OCI-LY7 (cell line): ENCODE results near the gene RABL2A. TPM values are rescaled to one million over a fixed set of nuclear protein-coding genes. Genes with fewer than 3 reads are reported as not detected.
A peak's percentile ranks its signal among the peaks of the same experiment; 100 is the strongest.
"Not testable (repeated sequence)": the region's sequence is repeated elsewhere in the genome, so short reads cannot be mapped to it uniquely, and the experiment has no call there.

Experiments used
- BruUV-seq: library from RNA; stranded (reverse); fragments of 400-500 nt; replicated peaks from 2 replicates; lab custom pipeline; 2021; lab: Mats Ljungman, UMichigan
- CTCF ChIA-PET: fragments of 300-600 bp; sonication (Branson Sonifier 250); formaldehyde crosslinking; loops from one replicate; lab custom pipeline; 2022; ENCODE audit warnings: antibody characterized with exemption; ENCODE audit not compliant: unreplicated experiment; lab: Charles Lee
- POLR2A ChIA-PET: fragments of 300-600 bp; sonication (Branson Sonifier 250); formaldehyde crosslinking; loops from one replicate; lab custom pipeline; 2022; ENCODE audit warnings: antibody characterized with exemption; lab: Charles Lee
- DNase-seq: peaks from one replicate; pipeline ENCODE4 v3.0.0-alpha.2; 2015; ENCODE audit warnings: low spot score
- H2AFZ ChIP-seq: fragments of 200-600 bp; sonication (generic), shearing (Covaris generic); 2 replicates; pipeline ENCODE4 v1.6.1; 2014; ENCODE audit warnings: mild to moderate bottlenecking, antibody characterized with exemption, low read length, moderate library complexity
- H3K27ac ChIP-seq: fragments of 200-600 bp; sonication (generic); 2 replicates; pipeline ENCODE4 v1.5.1; 2014; ENCODE audit warnings: mixed run types, low read depth, mild to moderate bottlenecking, moderate library complexity, low read length, inconsistent platforms; ENCODE audit not compliant: poor library complexity, severe bottlenecking
- H3K36me3 ChIP-seq: fragments of 200-600 bp; sonication (generic); 2 replicates; pipeline ENCODE4 v1.6.1; 2014; ENCODE audit warnings: mild to moderate bottlenecking, antibody characterized with exemption, low read length, moderate library complexity, mixed read lengths; ENCODE audit not compliant: insufficient read depth
- H3K4me1 ChIP-seq: fragments of 200-600 bp; sonication (generic); 2 replicates; pipeline ENCODE4 v1.5.1; 2014; ENCODE audit warnings: mild to moderate bottlenecking, low read length; ENCODE audit not compliant: insufficient read depth, poor library complexity, severe bottlenecking
- H3K4me2 ChIP-seq: fragments of 200-600 bp; sonication (generic); 2 replicates; pipeline ENCODE4 v1.6.1; 2014; ENCODE audit warnings: mild to moderate bottlenecking, low read length
- H3K4me3 ChIP-seq: fragments of 200-600 bp; sonication (generic); 2 replicates; pipeline ENCODE4 v1.5.1; 2014; ENCODE audit warnings: mild to moderate bottlenecking, low read depth, low read length; ENCODE audit not compliant: poor library complexity, severe bottlenecking
- H3K79me2 ChIP-seq: fragments of 200-600 bp; sonication (generic); 2 replicates; pipeline ENCODE4 v1.6.1; 2016; ENCODE audit warnings: low read depth, mild to moderate bottlenecking, low read length, moderate library complexity, mixed read lengths; ENCODE audit not compliant: insufficient read depth
- H3K9me2 ChIP-seq: fragments of 200-600 bp; sonication (generic); 2 replicates; pipeline ENCODE4 v1.6.1; 2016; ENCODE audit warnings: mild to moderate bottlenecking, low read length, mixed read lengths; ENCODE audit not compliant: insufficient read depth
- H3K9me3 ChIP-seq: fragments of 200-600 bp; sonication (generic); 2 replicates; pipeline ENCODE4 v1.6.1; 2014; ENCODE audit warnings: mild to moderate bottlenecking, mixed run types, low read length, mixed read lengths
- H4K20me1 ChIP-seq: fragments of 200-600 bp; sonication (generic); 2 replicates; pipeline ENCODE4 v1.6.1; 2014; ENCODE audit warnings: mild to moderate bottlenecking, antibody characterized with exemption, low read length, moderate library complexity, mixed read lengths; ENCODE audit not compliant: insufficient read depth
- EZH2phosphoT487 ChIP-seq: fragments of 200-600 bp; sonication (generic); IDR thresholded peaks from 2 replicates; pipeline ENCODE4 v1.6.1; 2018; ENCODE audit warnings: low read depth, borderline replicate concordance, mild to moderate bottlenecking, mixed run types, antibody characterized with exemption, low read length, moderate library complexity, mixed read lengths
- intact Hi-C: fragments of 100-400 bp; cut with micrococcal nuclease; formaldehyde crosslinking; loops from one replicate; pipeline ENCODE4 v1.10.0; 2022; ENCODE audit not compliant: unreplicated experiment
- microRNA-seq: library from miRNA; unstranded; fragments of <30 nt; microRNA quantifications from one replicate; pipeline ENCODE4 v1.2.0, GENCODE V29; 2022; ENCODE audit warnings: borderline replicate concordance
- small RNA-seq: library from RNA; depleted of rRNA; stranded (forward); fragments of <200 nt; gene quantifications from one replicate; pipeline ENCODE3, GENCODE V24; 2014
- total RNA-seq, 2 experiments: library from RNA; depleted of rRNA in 1 of 2; stranded (reverse); fragments of >200 nt in 1 of 2; shearing (Covaris generic) in 1 of 2; gene quantifications; 2 replicates each; pipeline ENCODE4 v1.2.3, GENCODE V29; 2014 to 2022
- TF ChIP-seq, protein P1 (sequence below): fragments of 200-600 bp; sonication (generic); conservative IDR thresholded peaks from 2 replicates; pipeline ENCODE4 v1.5.1; 2014; ENCODE audit warnings: mild to moderate bottlenecking, antibody characterized with exemption, low read length, moderate library complexity, mixed read lengths

RABL2A gene
- total RNA-seq, 2 experiments from 2014 or later = 25.8 to 26.3 TPM

DNA sequence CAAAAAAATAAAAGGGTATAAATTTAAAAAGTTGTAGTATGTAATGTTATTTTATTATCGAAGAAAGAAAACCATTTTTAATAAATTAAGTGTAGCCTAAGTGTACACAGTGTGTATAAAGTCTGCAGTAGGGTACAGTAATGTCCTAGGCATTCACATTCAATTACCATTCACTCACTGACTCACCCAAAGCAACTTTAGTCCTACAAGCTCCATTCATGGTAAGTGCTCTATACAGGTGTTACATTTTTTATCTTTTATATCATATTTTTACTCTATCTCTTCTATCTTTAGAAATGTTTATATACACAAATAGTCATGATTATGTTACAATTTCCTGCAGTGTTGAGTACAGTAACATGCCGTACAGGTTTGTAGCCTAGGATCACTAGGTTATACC lies 59.5 kb downstream of the RABL2A start:
- Histone ChIP-seq H3K9me2 (no peaks in the 10 kb centered on the region), H4K20me1 (no peaks in the 10 kb centered on the region), H3K4me1 (no peaks in the 10 kb centered on the region), H3K9me3 (no peaks in the 10 kb centered on the region), H3K27ac (no peak overlapping the region), H3K4me3 (no peak overlapping the region), H3K36me3 (no peaks in the 10 kb centered on the region), H2AFZ (0 out of 2 replicates have a peak overlapping the region, but pooled peaks have one; percentile 9), H3K79me2 (no peaks in the 10 kb centered on the region), H3K4me2 (no peak overlapping the region)
- ChIA-PET POLR2A (interaction anchor here (1.8 kb wide), 1 partner anchor 14 kb away, joined by 5 read pairs; no protein-coding TSS in a partner anchor), CTCF (no interaction called here)
- TF ChIP-seq, protein P1, sequence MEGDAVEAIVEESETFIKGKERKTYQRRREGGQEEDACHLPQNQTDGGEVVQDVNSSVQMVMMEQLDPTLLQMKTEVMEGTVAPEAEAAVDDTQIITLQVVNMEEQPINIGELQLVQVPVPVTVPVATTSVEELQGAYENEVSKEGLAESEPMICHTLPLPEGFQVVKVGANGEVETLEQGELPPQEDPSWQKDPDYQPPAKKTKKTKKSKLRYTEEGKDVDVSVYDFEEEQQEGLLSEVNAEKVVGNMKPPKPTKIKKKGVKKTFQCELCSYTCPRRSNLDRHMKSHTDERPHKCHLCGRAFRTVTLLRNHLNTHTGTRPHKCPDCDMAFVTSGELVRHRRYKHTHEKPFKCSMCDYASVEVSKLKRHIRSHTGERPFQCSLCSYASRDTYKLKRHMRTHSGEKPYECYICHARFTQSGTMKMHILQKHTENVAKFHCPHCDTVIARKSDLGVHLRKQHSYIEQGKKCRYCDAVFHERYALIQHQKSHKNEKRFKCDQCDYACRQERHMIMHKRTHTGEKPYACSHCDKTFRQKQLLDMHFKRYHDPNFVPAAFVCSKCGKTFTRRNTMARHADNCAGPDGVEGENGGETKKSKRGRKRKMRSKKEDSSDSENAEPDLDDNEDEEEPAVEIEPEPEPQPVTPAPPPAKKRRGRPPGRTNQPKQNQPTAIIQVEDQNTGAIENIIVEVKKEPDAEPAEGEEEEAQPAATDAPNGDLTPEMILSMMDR = no peak
- no peak for TF ChIP-seq EZH2phosphoT487
- intact Hi-C loops = no loop called here
- no peak for DNase-seq
- BruUV-seq = no TSS peak

- H3K27ac ChIP-seq, H3K4me1 ChIP-seq, H4K20me1 ChIP-seq, H3K79me2 ChIP-seq, DNase-seq, CTCF ChIA-PET, H3K4me3 ChIP-seq, H3K4me2 ChIP-seq, intact Hi-C loops, H3K9me3 ChIP-seq, H2AFZ ChIP-seq, H3K9me2 ChIP-seq, H3K36me3 ChIP-seq, BruUV-seq: not testable (repeated sequence)
- POLR2A ChIA-PET = interaction anchor here (0.7 to 2.4 kb wide), 3 partner anchors 10 to 15 kb away, joined by 3 to 7 read pairs (median 3); no protein-coding TSS in a partner anchor
Measured at GRCh38 chr2:113690871-113691270, 63.8 kb downstream of the RABL2A start.

Small RNAs within 50 kb of the gene (microRNA-seq; reads per million reads assigned to microRNA genes)
- gene MIR1302-3 = not detected

Small RNAs within 50 kb of the gene (small RNA-seq; reads per million reads assigned to genes)
- gene MIR1302-3 (not detected), gene RNU6-744P (not detected)

Other genes starting within 250 kb of the RABL2A start
- gene ZNG1B, start 189.6 kb upstream of the RABL2A start, total RNA-seq (2014; rRNA removed; shearing (Covaris generic)) = 66.6 and 69.7 TPM in 2 replicates
- gene ZNG1B, start 189.6 kb upstream of the RABL2A start, total RNA-seq (2022) = 82.1 and 89.3 TPM in 2 replicates
- gene FOXD4L1, start 128.6 kb upstream of the RABL2A start, total RNA-seq (2014; rRNA removed; shearing (Covaris generic)) = 0.44 and 0.54 TPM in 2 replicates
- 0.80 and 1.5 TPM in 2 replicates for gene FOXD4L1, start 128.6 kb upstream of the RABL2A start, total RNA-seq (2022)
- gene SLC35F5, start 129.4 kb downstream of the RABL2A start, total RNA-seq (2014; rRNA removed; shearing (Covaris generic)) = 45.4 and 51.1 TPM in 2 replicates
- 56.3 and 58.8 TPM in 2 replicates for gene SLC35F5, start 129.4 kb downstream of the RABL2A start, total RNA-seq (2022)